HepG2 (cell line): ENCODE data around the gene SEPTIN10. TPM values are rescaled to one million over a fixed set of nuclear protein-coding genes. Genes with fewer than 3 reads are reported as not detected.

Experiments
- CCAR2 ChIP-seq: fragments of 200-400 bp; formaldehyde crosslinking; optimal IDR thresholded peaks from 2 replicates; pipeline ENCODE3; 2018; ENCODE audit warnings: low read depth, mild to moderate bottlenecking, low read length, moderate library complexity
- GFI1 ChIP-seq: sonication (generic); formaldehyde crosslinking; IDR thresholded peaks from 2 replicates; pipeline ENCODE4 v1.5.0; 2020; ENCODE audit warnings: missing genetic modification reagents, mild to moderate bottlenecking, borderline replicate concordance
- GTF2F1 ChIP-seq: fragments of 150-350 bp; IDR thresholded peaks from 2 replicates; pipeline ENCODE4 v1.6.1; 2014; ENCODE audit warnings: low read length
- HES4 ChIP-seq: sonication (generic); formaldehyde crosslinking; IDR thresholded peaks from 2 replicates; pipeline ENCODE4 v1.9.0; 2021; ENCODE audit warnings: mild to moderate bottlenecking, missing genetic modification reagents, borderline replicate concordance
- ISX ChIP-seq: sonication (generic); formaldehyde crosslinking; conservative IDR thresholded peaks from 2 replicates; pipeline ENCODE4 v1.5.0; 2020; ENCODE audit warnings: missing genetic modification reagents
- JUN ChIP-seq: sonication (generic); formaldehyde crosslinking; IDR thresholded peaks from 2 replicates; pipeline ENCODE4 v1.4.0; 2020; ENCODE audit warnings: mild to moderate bottlenecking, missing genetic modification reagents
- KDM1A ChIP-seq: IDR thresholded peaks from 2 replicates; pipeline ENCODE4 v1.6.1; 2016; ENCODE audit warnings: missing compliant biosample characterization
- KMT2B ChIP-seq: IDR thresholded peaks from 2 replicates; pipeline ENCODE4 v1.6.1; 2016; ENCODE audit warnings: missing genetic modification reagents, missing compliant biosample characterization
- MEF2D ChIP-seq: sonication (generic); formaldehyde crosslinking; IDR thresholded peaks from 2 replicates; pipeline ENCODE4 v1.5.1; 2020; ENCODE audit warnings: mild to moderate bottlenecking, missing genetic modification reagents
- ONECUT2 ChIP-seq: sonication (generic); formaldehyde crosslinking; IDR thresholded peaks from 2 replicates; pipeline ENCODE4 v1.4.0; 2020; ENCODE audit warnings: missing genetic modification reagents
- POGZ ChIP-seq: sonication (generic); formaldehyde crosslinking; IDR thresholded peaks from 2 replicates; pipeline ENCODE4 v1.4.0; 2020; ENCODE audit warnings: mild to moderate bottlenecking, missing genetic modification reagents
- SMAD3 ChIP-seq: sonication (generic); formaldehyde crosslinking; IDR thresholded peaks from 2 replicates; pipeline ENCODE4 v1.4.0; 2020; ENCODE audit warnings: missing genetic modification reagents
- SP2 ChIP-seq: sonication (generic); formaldehyde crosslinking; IDR thresholded peaks from 2 replicates; pipeline ENCODE4 v1.5.1; 2020; ENCODE audit warnings: mild to moderate bottlenecking, missing genetic modification reagents
- TARDBP ChIP-seq: sonication (generic); formaldehyde crosslinking; IDR thresholded peaks from 2 replicates; pipeline ENCODE4 v1.8.0; 2022; ENCODE audit warnings: mild to moderate bottlenecking, missing genetic modification reagents
- ZFYVE20 ChIP-seq: sonication (generic); formaldehyde crosslinking; IDR thresholded peaks from 2 replicates; pipeline ENCODE4 v1.8.0; 2023; ENCODE audit warnings: low read depth, mild to moderate bottlenecking, moderate library complexity, missing genetic modification reagents, borderline replicate concordance
- polyA plus RNA-seq, 8 experiments: library from polyadenylated mRNA; depleted of rRNA in 3 of 8; stranded (reverse) in 7 of 8; unstranded in 1 of 8; fragments of >200 nt; fragmentation: Illumina TruSeq in 4 of 8; extraction: Trizol in 4 of 8; gene quantifications; 2 replicates each; pipeline versions ENCODE4 v1.2.1 to v1.2.3, GENCODE V29; 2011 to 2016; ENCODE audit warnings: low read depth in 4 of 8, missing spikeins in 1 of 8, mixed read lengths in 1 of 8; ENCODE audit not compliant: insufficient read depth in 1 of 8
- total RNA-seq, 5 experiments: library from RNA; depleted of rRNA; stranded (reverse); fragments of >200 nt; fragmentation: Illumina TruSeq; extraction: Trizol; gene quantifications; 2 replicates each; pipeline ENCODE4 v1.2.3, GENCODE V29; 2016; ENCODE audit warnings: low read depth in 1 of 5
- TF ChIP-seq, protein P1 (sequence below), 2 experiments: fragments of 450-650 bp in 1 of 2; sonication (generic) in 1 of 2; formaldehyde crosslinking in 1 of 2; IDR thresholded peaks; 2 replicates each; pipeline versions ENCODE4 v1.6.1 to v1.8.0; 2016 to 2022; ENCODE audit warnings: antibody characterized with exemption in 1 of 2, mild to moderate bottlenecking in 1 of 2, missing genetic modification reagents in 1 of 2
- TF ChIP-seq, protein P2 (sequence below): sonication (generic); formaldehyde crosslinking; IDR thresholded peaks from 2 replicates; pipeline ENCODE4 v1.9.0; 2021; ENCODE audit warnings: missing genetic modification reagents, borderline replicate concordance
- TF ChIP-seq, protein P3 (sequence below): sonication (generic); formaldehyde crosslinking; conservative IDR thresholded peaks from 2 replicates; pipeline ENCODE4 v1.4.0; 2020; ENCODE audit warnings: missing genetic modification reagents

SEPTIN10 gene
- total and polyA plus RNA-seq, 2 of the 13 experiments (the other 11 are each of a cell fraction or from before 2014, with no cell fraction given), result 45.8 to 67.5 TPM

DNA sequence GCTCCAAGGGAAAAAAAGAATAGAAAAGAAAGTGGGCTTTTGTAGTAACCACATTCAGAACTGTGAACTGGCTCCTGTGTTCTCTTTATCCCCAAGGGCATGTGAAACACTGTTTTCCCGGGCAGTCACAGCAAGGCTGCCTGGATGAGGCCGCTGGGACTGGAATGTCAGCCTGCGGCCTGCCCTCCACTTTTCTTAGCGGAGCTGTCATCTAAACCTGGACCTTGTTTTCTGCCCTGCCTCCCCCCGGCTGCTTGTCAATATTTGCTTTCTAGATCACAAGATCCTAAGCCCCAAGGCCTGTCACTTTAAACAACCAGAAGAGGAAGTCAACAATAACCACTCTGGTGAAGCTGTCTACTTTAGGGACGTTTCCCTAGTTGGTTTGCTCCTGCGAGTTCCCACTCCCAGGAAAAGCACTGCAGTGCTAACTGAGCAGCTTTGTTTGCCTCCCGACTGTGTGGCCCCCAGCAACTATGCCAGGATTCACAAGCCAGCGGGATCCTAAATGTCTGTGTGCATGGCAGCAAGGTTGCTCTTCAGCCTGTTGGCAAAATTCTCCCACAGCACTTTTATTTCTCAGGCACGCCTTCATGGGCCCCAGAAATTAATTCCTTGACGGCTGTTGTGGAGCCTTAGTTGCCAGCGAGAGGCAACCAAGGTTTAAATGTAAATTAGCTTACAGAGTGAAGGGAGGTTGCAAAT is 31.0 kb upstream of the SEPTIN10 start (continued):
- TF ChIP-seq, protein P1, sequence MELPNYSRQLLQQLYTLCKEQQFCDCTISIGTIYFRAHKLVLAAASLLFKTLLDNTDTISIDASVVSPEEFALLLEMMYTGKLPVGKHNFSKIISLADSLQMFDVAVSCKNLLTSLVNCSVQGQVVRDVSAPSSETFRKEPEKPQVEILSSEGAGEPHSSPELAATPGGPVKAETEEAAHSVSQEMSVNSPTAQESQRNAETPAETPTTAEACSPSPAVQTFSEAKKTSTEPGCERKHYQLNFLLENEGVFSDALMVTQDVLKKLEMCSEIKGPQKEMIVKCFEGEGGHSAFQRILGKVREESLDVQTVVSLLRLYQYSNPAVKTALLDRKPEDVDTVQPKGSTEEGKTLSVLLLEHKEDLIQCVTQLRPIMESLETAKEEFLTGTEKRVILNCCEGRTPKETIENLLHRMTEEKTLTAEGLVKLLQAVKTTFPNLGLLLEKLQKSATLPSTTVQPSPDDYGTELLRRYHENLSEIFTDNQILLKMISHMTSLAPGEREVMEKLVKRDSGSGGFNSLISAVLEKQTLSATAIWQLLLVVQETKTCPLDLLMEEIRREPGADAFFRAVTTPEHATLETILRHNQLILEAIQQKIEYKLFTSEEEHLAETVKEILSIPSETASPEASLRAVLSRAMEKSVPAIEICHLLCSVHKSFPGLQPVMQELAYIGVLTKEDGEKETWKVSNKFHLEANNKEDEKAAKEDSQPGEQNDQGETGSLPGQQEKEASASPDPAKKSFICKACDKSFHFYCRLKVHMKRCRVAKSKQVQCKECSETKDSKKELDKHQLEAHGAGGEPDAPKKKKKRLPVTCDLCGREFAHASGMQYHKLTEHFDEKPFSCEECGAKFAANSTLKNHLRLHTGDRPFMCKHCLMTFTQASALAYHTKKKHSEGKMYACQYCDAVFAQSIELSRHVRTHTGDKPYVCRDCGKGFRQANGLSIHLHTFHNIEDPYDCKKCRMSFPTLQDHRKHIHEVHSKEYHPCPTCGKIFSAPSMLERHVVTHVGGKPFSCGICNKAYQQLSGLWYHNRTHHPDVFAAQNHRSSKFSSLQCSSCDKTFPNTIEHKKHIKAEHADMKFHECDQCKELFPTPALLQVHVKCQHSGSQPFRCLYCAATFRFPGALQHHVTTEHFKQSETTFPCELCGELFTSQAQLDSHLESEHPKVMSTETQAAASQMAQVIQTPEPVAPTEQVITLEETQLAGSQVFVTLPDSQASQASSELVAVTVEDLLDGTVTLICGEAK (IDR thresholded peaks at IDR 0.05), result no peak
- TF ChIP-seq, protein P1 (CRISPR knock-in tag; IDR thresholded peaks at IDR 0.05), result peak; percentile 95
- no peak for TF ChIP-seq ISX (CRISPR knock-in tag)
- TF ChIP-seq GFI1 (CRISPR knock-in tag), result peak; percentile 98
- TF ChIP-seq KMT2B (CRISPR knock-in tag), result peak; percentile 71
- peak; percentile 99 for TF ChIP-seq SMAD3 (CRISPR knock-in tag)
- TF ChIP-seq CCAR2, result peak; percentile 79
- peak; percentile 83; the same call in 1 of the 2 replicates for TF ChIP-seq JUN
- TF ChIP-seq SP2 (CRISPR knock-in tag), result no peak
- TF ChIP-seq GTF2F1, result no peak; the same call in 1 of the 2 replicates
- peak; percentile 99 for TF ChIP-seq TARDBP
- TF ChIP-seq HES4 (CRISPR knock-in tag), result peak; percentile 87; the same call in 1 of the 2 replicates
- TF ChIP-seq ONECUT2 (CRISPR knock-in tag), result peak; percentile 79
- peak; percentile 98 for TF ChIP-seq MEF2D (CRISPR knock-in tag)
- TF ChIP-seq, protein P2, sequence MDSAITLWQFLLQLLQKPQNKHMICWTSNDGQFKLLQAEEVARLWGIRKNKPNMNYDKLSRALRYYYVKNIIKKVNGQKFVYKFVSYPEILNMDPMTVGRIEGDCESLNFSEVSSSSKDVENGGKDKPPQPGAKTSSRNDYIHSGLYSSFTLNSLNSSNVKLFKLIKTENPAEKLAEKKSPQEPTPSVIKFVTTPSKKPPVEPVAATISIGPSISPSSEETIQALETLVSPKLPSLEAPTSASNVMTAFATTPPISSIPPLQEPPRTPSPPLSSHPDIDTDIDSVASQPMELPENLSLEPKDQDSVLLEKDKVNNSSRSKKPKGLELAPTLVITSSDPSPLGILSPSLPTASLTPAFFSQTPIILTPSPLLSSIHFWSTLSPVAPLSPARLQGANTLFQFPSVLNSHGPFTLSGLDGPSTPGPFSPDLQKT (CRISPR knock-in tag), result no peak
- peak; percentile 91 for TF ChIP-seq POGZ (CRISPR knock-in tag)
- TF ChIP-seq KDM1A (CRISPR knock-in tag), result no peak
- TF ChIP-seq ZFYVE20 (CRISPR knock-in tag), result no peak
- TF ChIP-seq, protein P3, sequence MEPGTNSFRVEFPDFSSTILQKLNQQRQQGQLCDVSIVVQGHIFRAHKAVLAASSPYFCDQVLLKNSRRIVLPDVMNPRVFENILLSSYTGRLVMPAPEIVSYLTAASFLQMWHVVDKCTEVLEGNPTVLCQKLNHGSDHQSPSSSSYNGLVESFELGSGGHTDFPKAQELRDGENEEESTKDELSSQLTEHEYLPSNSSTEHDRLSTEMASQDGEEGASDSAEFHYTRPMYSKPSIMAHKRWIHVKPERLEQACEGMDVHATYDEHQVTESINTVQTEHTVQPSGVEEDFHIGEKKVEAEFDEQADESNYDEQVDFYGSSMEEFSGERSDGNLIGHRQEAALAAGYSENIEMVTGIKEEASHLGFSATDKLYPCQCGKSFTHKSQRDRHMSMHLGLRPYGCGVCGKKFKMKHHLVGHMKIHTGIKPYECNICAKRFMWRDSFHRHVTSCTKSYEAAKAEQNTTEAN (CRISPR knock-in tag), result peak; percentile 96
